ENCODE results near the gene GPR18.

DNA sequence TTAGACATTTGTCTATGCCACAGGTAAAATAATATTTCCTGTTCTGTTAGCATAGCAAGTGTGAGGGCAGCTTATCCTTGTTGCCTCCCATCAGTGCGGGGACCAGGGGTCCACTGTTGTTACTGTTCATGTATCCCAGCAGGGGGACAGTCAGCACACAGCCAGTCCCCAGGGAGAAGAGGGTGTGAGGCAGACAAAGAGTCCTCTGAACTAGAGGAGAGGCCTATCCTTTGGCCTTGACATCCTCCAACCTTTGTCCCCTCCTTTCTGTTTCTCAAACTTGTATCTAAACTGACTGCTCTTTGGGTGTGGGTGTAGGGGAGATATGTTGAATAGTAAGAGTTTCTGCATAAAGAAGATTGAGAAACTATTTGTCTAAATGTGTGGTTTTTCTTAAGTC is 2.9 kb upstream of the GPR18 start:
- TF ChIP-seq, protein P1, sequence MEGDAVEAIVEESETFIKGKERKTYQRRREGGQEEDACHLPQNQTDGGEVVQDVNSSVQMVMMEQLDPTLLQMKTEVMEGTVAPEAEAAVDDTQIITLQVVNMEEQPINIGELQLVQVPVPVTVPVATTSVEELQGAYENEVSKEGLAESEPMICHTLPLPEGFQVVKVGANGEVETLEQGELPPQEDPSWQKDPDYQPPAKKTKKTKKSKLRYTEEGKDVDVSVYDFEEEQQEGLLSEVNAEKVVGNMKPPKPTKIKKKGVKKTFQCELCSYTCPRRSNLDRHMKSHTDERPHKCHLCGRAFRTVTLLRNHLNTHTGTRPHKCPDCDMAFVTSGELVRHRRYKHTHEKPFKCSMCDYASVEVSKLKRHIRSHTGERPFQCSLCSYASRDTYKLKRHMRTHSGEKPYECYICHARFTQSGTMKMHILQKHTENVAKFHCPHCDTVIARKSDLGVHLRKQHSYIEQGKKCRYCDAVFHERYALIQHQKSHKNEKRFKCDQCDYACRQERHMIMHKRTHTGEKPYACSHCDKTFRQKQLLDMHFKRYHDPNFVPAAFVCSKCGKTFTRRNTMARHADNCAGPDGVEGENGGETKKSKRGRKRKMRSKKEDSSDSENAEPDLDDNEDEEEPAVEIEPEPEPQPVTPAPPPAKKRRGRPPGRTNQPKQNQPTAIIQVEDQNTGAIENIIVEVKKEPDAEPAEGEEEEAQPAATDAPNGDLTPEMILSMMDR (IDR thresholded peaks at IDR 0.05 in 4 of 5, conservative IDR thresholded peaks at IDR 0.05 in 1 of 5) = no peak
- TF ChIP-seq POLR2A (IDR thresholded peaks at IDR 0.05) = no peak

Measured in gastrocnemius medialis (tissue), 4 donors.